GM12801 (cell line): Measurements from ENCODE around the gene HNRNPU.

Experiments used
- CTCF ChIP-seq: IDR thresholded peaks from one replicate; pipeline ENCODE4 v1.5.1; 2011; ENCODE audit warnings: control low read depth; ENCODE audit not compliant: insufficient read length; ENCODE audit errors: extremely low read depth

HNRNPU gene

GRCh38 chr1:244852694-244853093, 11.6 kb downstream of the HNRNPU start:
- TF ChIP-seq CTCF: no peak

GRCh38 chr1:244851546-244852231, 12.7 kb downstream of the HNRNPU start:
- no peak for TF ChIP-seq CTCF

GRCh38 chr1:244850896-244851295, 13.4 kb downstream of the HNRNPU start:
- no peak for TF ChIP-seq CTCF

GRCh38 chr1:244850099-244850852, 14.1 kb downstream of the HNRNPU start:
- no peak for TF ChIP-seq CTCF

- no peak for TF ChIP-seq CTCF
Observed at GRCh38 chr1:244849189-244849866, 15.0 kb downstream of the HNRNPU start.

GRCh38 chr1:244846653-244847052, 17.7 kb downstream of the HNRNPU start:
- no peak for TF ChIP-seq CTCF

- TF ChIP-seq CTCF: no peak
Observed at GRCh38 chr1:244844155-244845121, 19.9 kb downstream of the HNRNPU start.
